IMR-90 (cell line): ENCODE data around the gene ZNF700. TPM values are rescaled to one million over a fixed set of nuclear protein-coding genes. Genes with fewer than 3 reads are reported as not detected.

ENCODE experiments used
- ATAC-seq: fragments of 200-7000 bp; cut with Tn5 transposase; 2 replicates; pipeline ENCODE4 v1.9.1; 2020; ENCODE audit warnings: low read depth, mild to moderate bottlenecking, moderate library complexity
- BruUV-seq: library from RNA; stranded (reverse); fragments of 400-500 nt; replicated peaks from 2 replicates; lab custom pipeline; 2021; lab: Mats Ljungman, UMichigan
- CTCF ChIA-PET: fragments of 300-600 bp; formaldehyde crosslinking; extraction: SDS; loops from one replicate; lab custom pipeline; 2021; ENCODE audit warnings: antibody characterized with exemption; lab: Yijun Ruan, JAX
- POLR2A ChIA-PET: fragments of 300-600 bp; sonication (Branson Sonifier 250); formaldehyde crosslinking; loops from one replicate; lab custom pipeline; 2022; ENCODE audit warnings: antibody characterized with exemption; ENCODE audit not compliant: unreplicated experiment; lab: Charles Lee
- DNase-seq: peaks from one replicate; pipeline ENCODE4 v3.0.0; 2013
- H2AFZ ChIP-seq: replicated peaks from 2 replicates; pipeline ENCODE3; 2013; ENCODE audit warnings: low read length, mild to moderate bottlenecking; ENCODE audit not compliant: poor library complexity
- H2AK5ac ChIP-seq: 2 replicates; pipeline ENCODE4 v1.6.1; 2013; ENCODE audit warnings: low read depth, low read length, inconsistent platforms
- H2AK9ac ChIP-seq: replicated peaks from 2 replicates; pipeline ENCODE3; 2013; ENCODE audit warnings: mild to moderate bottlenecking, low read depth, low read length, moderate library complexity; ENCODE audit not compliant: poor library complexity
- H2BK120ac ChIP-seq: 2 replicates; pipeline ENCODE4 v1.6.1; 2013; ENCODE audit warnings: low read depth, low read length, inconsistent platforms
- H2BK15ac ChIP-seq: 3 replicates; pipeline ENCODE4 v1.6.1; 2013; ENCODE audit warnings: low read depth, low read length, inconsistent platforms
- H2BK20ac ChIP-seq: 2 replicates; pipeline ENCODE4 v1.6.1; 2013; ENCODE audit warnings: low read depth, mild to moderate bottlenecking, inconsistent platforms, low read length, moderate library complexity
- H2BK5ac ChIP-seq: 2 replicates; pipeline ENCODE4 v1.6.1; 2013; ENCODE audit warnings: mild to moderate bottlenecking, low read depth, low read length, inconsistent platforms; ENCODE audit not compliant: poor library complexity, severe bottlenecking
- H3K14ac ChIP-seq: replicated peaks from 2 replicates; pipeline ENCODE4 v1.6.1; 2013; ENCODE audit warnings: low read depth, low read length, inconsistent platforms
- H3K18ac ChIP-seq: 2 replicates; pipeline ENCODE4 v1.6.1; 2013; ENCODE audit warnings: low read depth, low read length, control low read depth
- H3K23ac ChIP-seq: 2 replicates; pipeline ENCODE4 v1.6.1; 2013; ENCODE audit warnings: low read depth, low read length, inconsistent platforms
- H3K27ac ChIP-seq: 2 replicates; pipeline ENCODE4 v1.5.1; 2013; ENCODE audit warnings: mild to moderate bottlenecking, control low read depth, low read length; ENCODE audit not compliant: insufficient read depth
- H3K27me3 ChIP-seq: 2 replicates; pipeline ENCODE4 v1.6.1; 2013; ENCODE audit warnings: low read length; ENCODE audit not compliant: control insufficient read depth, insufficient read depth
- H3K36me3 ChIP-seq: 2 replicates; pipeline ENCODE4 v1.6.1; 2013; ENCODE audit warnings: low read length, mixed read lengths; ENCODE audit not compliant: control insufficient read depth, insufficient read depth
- H3K4ac ChIP-seq: 2 replicates; pipeline ENCODE4 v1.6.1; 2013; ENCODE audit warnings: low read depth, low read length, inconsistent platforms
- H3K4me1 ChIP-seq: 2 replicates; pipeline ENCODE4 v1.6.1; 2013; ENCODE audit warnings: low read length, mixed read lengths; ENCODE audit not compliant: control insufficient read depth, insufficient read depth
- H3K4me2 ChIP-seq: 2 replicates; pipeline ENCODE4 v1.6.1; 2013; ENCODE audit warnings: low read depth, mild to moderate bottlenecking, control low read depth, low read length, moderate library complexity
- H3K4me3 ChIP-seq: 2 replicates; pipeline ENCODE4 v1.5.1; 2013; ENCODE audit warnings: low read depth, mild to moderate bottlenecking, control low read depth, low read length, moderate library complexity; ENCODE audit not compliant: insufficient read depth
- H3K56ac ChIP-seq: 2 replicates; pipeline ENCODE4 v1.6.1; 2013; ENCODE audit warnings: low read length, inconsistent platforms; ENCODE audit not compliant: insufficient read depth; ENCODE audit errors: extremely low read depth
- H3K79me1 ChIP-seq, 2 experiments: 2 replicates each; pipeline ENCODE4 v1.6.1; 2013; ENCODE audit warnings: low read length in 2 of 2, inconsistent platforms in 1 of 2, low read depth in 1 of 2
- H3K9ac ChIP-seq: 2 replicates; pipeline ENCODE4 v1.6.1; 2013; ENCODE audit warnings: low read depth, low read length, control low read depth
- H3K9me1 ChIP-seq: 2 replicates; pipeline ENCODE4 v1.6.1; 2013; ENCODE audit warnings: low read length, inconsistent platforms; ENCODE audit not compliant: insufficient read depth
- H3K9me3 ChIP-seq: 2 replicates; pipeline ENCODE4 v1.6.1; 2013; ENCODE audit warnings: low read length; ENCODE audit not compliant: control insufficient read depth, insufficient read depth
- H4K20me1 ChIP-seq: 2 replicates; pipeline ENCODE4 v1.6.1; 2013; ENCODE audit warnings: low read length, inconsistent platforms; ENCODE audit not compliant: insufficient read depth
- H4K5ac ChIP-seq: 2 replicates; pipeline ENCODE4 v1.6.1; 2013; ENCODE audit warnings: mild to moderate bottlenecking, low read depth, low read length, control low read depth
- H4K8ac ChIP-seq, 2 experiments: 2 replicates each; pipeline ENCODE4 v1.6.1; 2013; ENCODE audit warnings: low read depth in 2 of 2, low read length in 2 of 2, control low read depth in 1 of 2, inconsistent platforms in 1 of 2
- H4K91ac ChIP-seq: 2 replicates; pipeline ENCODE4 v1.6.1; 2013; ENCODE audit warnings: low read depth, low read length, inconsistent platforms; ENCODE audit not compliant: insufficient read depth
- BHLHE40 ChIP-seq: fragments of 150-350 bp; IDR thresholded peaks from 2 replicates; pipeline ENCODE4 v1.6.1; 2016; ENCODE audit warnings: mild to moderate bottlenecking, low read depth, low read length
- RFX5 ChIP-seq: IDR thresholded peaks from 2 replicates; pipeline ENCODE4 v1.8.0; 2012; ENCODE audit warnings: low read depth, mild to moderate bottlenecking, low read length, moderate library complexity
- WGBS, 2 experiments: methylation state at CpG; one replicate each; pipeline versions ENCODE4 v1.1.5 to v1.1.7; 2013; ENCODE audit warnings: missing lambda C conversion rate in 2 of 2; ENCODE audit not compliant: insufficient read length in 1 of 2; ENCODE audit errors: extremely low coverage in 2 of 2; 5-methylcytosine and 5-hydroxymethylcytosine counted together
- dilution Hi-C: fragments of 300-500 bp; cut with HindIII; formaldehyde crosslinking; loops from one replicate; pipeline ENCODE4 v1.14.3; 2018; ENCODE audit warnings: low sequenced_read_pairs; ENCODE audit not compliant: unreplicated experiment
- in situ Hi-C: fragments of 300-500 bp; cut with MboI; formaldehyde crosslinking; loops from 3 replicates; pipeline ENCODE4 v1.14.3; 2019; ENCODE audit warnings: low sequenced_read_pairs, inconsistent platforms, mixed read lengths
- intact Hi-C: fragments of 100-400 bp; cut with micrococcal nuclease; formaldehyde crosslinking; loops from 2 replicates; pipeline ENCODE4 v1.10.0; 2022
- polyA plus RNA-seq, 3 experiments: library from polyadenylated mRNA; depleted of rRNA; stranded (reverse); fragments of >200 nt; gene quantifications; 2 replicates each; pipeline ENCODE4 v1.2.3, GENCODE V29; 2012; ENCODE audit warnings: low replicate concordance in 1 of 3
- total RNA-seq: library from RNA; depleted of rRNA; stranded (reverse); fragments of >200 nt; gene quantifications from 2 replicates; pipeline ENCODE4 v1.2.3, GENCODE V29; 2012
- TF ChIP-seq, protein P1 (sequence below): fragments of 150-350 bp; IDR thresholded peaks from 2 replicates; pipeline ENCODE4 v1.6.1; 2016; ENCODE audit warnings: low read depth, mild to moderate bottlenecking, low read length, moderate library complexity, borderline replicate concordance

ZNF700 gene
- total and polyA plus RNA-seq, 2 of the 4 experiments (the other 2 are of a cell fraction) = 5.3 to 10.2 TPM

- no CpG with 5 or more reads among the region's 5 CpGs for WGBS, 2 experiments
- no peak overlapping the region for H3K14ac ChIP-seq
These were observed 48.3 kb downstream of the ZNF700 start for GRCh38 chr19:11973019-11973810.

More at GRCh38 chr19:11973019-11973810, 48.3 kb downstream of the ZNF700 start:
- Histone ChIP-seq H3K27ac (no peak overlapping the region), H2AK9ac (no peak overlapping the region), H2BK120ac (no peak overlapping the region), H3K4me3 (no peak overlapping the region), H4K20me1 (no peaks in the 10 kb centered on the region), H2BK5ac (no peak overlapping the region), H3K79me1 (no peaks in the 10 kb centered on the region), H2BK15ac (no peak overlapping the region), H4K5ac (no peak overlapping the region), H2BK20ac (no peak overlapping the region), H3K36me3 (peaks cover 4% of the 10 kb centered on the region; the same call in 1 of the 2 replicates), H3K18ac (no peak overlapping the region), H3K27me3 (no peaks in the 10 kb centered on the region), H4K8ac (no peak overlapping the region), H3K4me1 (no peaks in the 10 kb centered on the region), H3K9me1 (no peaks in the 10 kb centered on the region), H3K23ac (no peak overlapping the region), H2AK5ac (no peak overlapping the region), H3K9ac (no peak overlapping the region), H3K4ac (no peak overlapping the region), H3K56ac (no peak overlapping the region), H3K9me3 (peaks cover 20% of the 10 kb centered on the region), H3K4me2 (no peak overlapping the region), H2AFZ (no peak overlapping the region), H4K91ac (no peak overlapping the region)
- in situ Hi-C loops = no loop called here
- peak; percentile 44; the same call in 1 of the 2 replicates for TF ChIP-seq RFX5
- TF ChIP-seq BHLHE40 = no peak
- TF ChIP-seq, protein P1, sequence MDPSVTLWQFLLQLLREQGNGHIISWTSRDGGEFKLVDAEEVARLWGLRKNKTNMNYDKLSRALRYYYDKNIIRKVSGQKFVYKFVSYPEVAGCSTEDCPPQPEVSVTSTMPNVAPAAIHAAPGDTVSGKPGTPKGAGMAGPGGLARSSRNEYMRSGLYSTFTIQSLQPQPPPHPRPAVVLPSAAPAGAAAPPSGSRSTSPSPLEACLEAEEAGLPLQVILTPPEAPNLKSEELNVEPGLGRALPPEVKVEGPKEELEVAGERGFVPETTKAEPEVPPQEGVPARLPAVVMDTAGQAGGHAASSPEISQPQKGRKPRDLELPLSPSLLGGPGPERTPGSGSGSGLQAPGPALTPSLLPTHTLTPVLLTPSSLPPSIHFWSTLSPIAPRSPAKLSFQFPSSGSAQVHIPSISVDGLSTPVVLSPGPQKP = no peak
- ChIA-PET POLR2A (no interaction called here), CTCF (no interaction called here)
- BruUV-seq = no TSS peak
- intact Hi-C loops = no loop called here
- dilution Hi-C loops = no loop called here
- DNase-seq (no peak), ATAC-seq (no peak)
